T47D (cell line): ENCODE data around the gene IGSF10.
A peak's percentile ranks its signal among the peaks of the same experiment; 100 is the strongest.

Experiments
- DNase-seq, 2 experiments: peaks; one replicate each; pipeline versions ENCODE4 v3.0.0 to v3.0.0-alpha.2; 2011 to 2012; ENCODE audit warnings: low read depth in 1 of 2, low spot score in 1 of 2
- JUND ChIP-seq: IDR thresholded peaks from 2 replicates; pipeline ENCODE4 v1.6.1; 2012; ENCODE audit warnings: low read depth
- in situ Hi-C: cut with HindIII; loops from 2 replicates; pipeline ENCODE4 v1.10.0; 2016; ENCODE audit warnings: low sequenced_read_pairs, low pct_unique_long_range_greater_than_20kb

Gene IGSF10

GRCh38 chr3:151430821-151431484 is 29.9 kb downstream of the IGSF10 start:
- no peak for TF ChIP-seq JUND
- no peak for DNase-seq
- in situ Hi-C loops = no loop called here

- in situ Hi-C loops = no loop called here
- TF ChIP-seq JUND = no peak
These were observed 32.5 kb downstream of the IGSF10 start for GRCh38 chr3:151428386-151428785.

GRCh38 chr3:151426341-151426657 is 34.6 kb downstream of the IGSF10 start:
- TF ChIP-seq JUND = no peak
- peak in 1 of 2 experiments; percentile 26 for DNase-seq
- in situ Hi-C loops = no loop called here

More at GRCh38 chr3:151428386-151428785, 32.5 kb downstream of the IGSF10 start:
- no peak for DNase-seq

- in situ Hi-C loops = no loop called here
- TF ChIP-seq JUND = no peak
- DNase-seq = no peak
These were observed 35.1 kb downstream of the IGSF10 start for GRCh38 chr3:151425627-151426340.

GRCh38 chr3:151423091-151423490 is 37.8 kb downstream of the IGSF10 start:
- no peak for DNase-seq
- in situ Hi-C loops = no loop called here
- no peak for TF ChIP-seq JUND

- TF ChIP-seq JUND = no peak
- no peak for DNase-seq
- in situ Hi-C loops = no loop called here
These were observed 38.9 kb downstream of the IGSF10 start for GRCh38 chr3:151421938-151422337.

- DNase-seq = no peak
- TF ChIP-seq JUND = no peak
- in situ Hi-C loops = no loop called here
These were observed 41.1 kb downstream of the IGSF10 start for GRCh38 chr3:151419806-151420205.

GRCh38 chr3:151415289-151415688 is 45.6 kb downstream of the IGSF10 start:
- no peak for DNase-seq
- in situ Hi-C loops = no loop called here
- no peak for TF ChIP-seq JUND

GRCh38 chr3:151412989-151413388 is 47.9 kb downstream of the IGSF10 start:
- in situ Hi-C loops = no loop called here
- no peak for TF ChIP-seq JUND
- DNase-seq = no peak
